Measurements from ENCODE around the gene TSEN2.
"Not testable (repeated sequence)": the region's sequence is repeated elsewhere in the genome, so short reads cannot be mapped to it uniquely, and the experiment has no call there.

TSEN2 gene

DNA sequence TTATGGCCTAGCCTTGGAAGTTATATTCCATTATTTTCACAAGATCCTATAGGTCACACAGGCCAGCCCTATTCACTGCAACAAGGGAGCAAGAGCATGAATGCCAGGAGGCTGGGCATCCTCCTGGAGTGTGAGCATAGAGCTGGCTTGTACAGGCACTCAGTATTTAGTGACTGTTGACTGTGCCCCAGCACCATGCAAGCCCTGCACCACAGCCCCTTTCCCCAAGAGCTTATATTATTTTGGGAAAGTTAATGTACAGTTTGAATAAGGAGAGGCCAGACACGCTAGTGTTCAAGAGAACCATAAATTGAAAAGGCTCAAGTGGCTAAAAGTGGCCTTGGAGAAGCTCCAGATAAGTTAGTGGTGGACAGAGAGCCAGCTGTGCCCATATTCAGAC, 32.3 kb upstream of the TSEN2 start:
- no peak for DNase-seq (ENCODE audit: low spot score)

DNA sequence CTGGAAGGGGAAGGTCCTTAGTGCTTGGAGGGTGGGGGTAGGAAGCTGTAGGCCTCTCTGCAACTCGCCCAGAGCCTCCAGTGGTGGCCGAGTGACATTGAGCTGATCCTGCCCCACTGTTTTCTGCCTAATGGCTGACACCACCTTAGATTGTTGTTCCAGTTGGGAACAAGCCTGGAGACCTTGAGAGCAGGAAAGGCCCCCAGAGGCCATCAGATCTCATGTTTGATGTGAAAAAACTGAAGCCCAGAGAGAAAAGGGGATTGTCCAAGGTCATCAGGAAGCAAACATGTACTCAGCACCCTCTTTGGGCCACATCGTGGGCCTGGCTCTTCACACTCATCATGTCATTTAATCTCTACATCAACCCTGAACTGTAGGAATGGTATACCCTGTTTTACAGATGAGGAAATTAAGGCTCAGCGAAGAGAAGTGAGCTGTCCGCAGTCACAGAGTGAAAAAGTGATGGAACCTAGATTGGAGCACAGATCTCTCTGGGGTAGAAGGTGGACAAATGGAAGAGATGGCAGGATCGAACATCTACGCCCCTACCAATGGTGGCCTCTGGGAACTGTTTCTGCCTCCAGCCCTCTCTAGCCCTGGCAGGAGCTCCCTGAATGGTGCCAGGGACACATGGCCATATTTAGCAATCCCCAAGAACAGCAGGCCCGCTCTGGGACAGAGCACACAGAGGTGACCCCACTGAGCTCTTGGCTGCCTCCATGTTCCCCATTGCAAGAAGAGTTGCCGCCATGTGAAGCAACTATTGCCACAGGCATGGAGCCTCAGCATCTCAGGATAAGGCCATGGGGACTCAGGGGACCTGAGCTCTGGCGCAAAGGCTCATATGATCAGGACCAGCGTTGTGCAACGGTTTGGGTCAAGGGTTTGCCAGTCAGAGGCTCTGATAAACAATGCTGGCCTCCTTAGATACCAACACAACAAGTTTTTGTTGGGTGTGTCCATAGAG, 31.6 kb upstream of the TSEN2 start:
- DNase-seq (ENCODE audit: low spot score): no peak

DNA sequence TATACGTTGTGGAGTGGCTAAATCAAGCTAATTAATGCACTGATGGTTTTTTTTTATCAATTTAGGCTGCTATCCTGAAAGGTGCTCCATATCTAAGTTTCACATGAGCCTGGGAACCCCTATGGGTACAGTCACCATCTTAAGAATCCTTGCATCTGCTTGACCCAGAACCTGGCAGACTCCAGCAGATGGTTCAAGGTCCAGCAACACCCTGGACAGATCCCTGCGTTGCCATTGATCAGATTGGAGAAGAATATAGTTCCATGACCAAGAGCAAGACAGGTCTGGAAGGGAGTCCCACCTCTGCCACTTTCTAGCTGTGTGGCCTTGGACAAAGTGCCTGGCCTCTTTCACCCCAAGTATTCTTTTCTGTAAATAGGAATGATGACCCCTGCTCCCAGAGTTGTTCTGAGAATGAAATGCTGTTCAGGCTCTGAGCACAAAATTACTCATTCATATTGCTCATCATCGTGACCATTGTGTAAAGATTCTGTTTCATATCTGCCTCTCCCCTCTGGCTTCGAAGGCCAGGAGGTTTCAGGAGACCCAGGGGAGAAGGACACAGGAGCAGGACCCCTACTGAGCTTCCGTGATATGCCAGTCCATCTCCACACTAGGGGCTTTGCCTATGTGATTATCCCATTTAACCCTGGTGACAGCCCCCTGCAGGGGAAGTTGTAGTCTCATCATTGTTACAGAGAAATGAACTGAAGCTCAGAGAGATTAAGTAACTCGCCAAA, 30.0 kb upstream of the TSEN2 start:
- no peak for DNase-seq (ENCODE audit: low spot score)

DNA sequence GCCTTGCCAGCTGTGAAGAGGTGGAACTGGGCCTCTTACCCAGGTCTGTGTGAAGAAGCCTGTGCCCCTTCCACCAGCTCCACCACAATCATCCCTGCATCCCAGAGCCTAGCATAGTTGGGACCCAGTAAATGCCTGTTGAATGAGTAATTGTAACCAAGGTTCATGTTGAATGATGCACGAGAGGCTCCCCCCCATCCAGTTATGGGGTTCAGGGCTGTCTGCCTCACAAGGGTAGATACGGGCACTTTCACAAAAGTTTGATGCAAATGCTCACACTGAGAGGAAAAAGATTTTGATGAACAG, 29.5 kb upstream of the TSEN2 start:
- DNase-seq (ENCODE audit: low spot score): no peak

DNA sequence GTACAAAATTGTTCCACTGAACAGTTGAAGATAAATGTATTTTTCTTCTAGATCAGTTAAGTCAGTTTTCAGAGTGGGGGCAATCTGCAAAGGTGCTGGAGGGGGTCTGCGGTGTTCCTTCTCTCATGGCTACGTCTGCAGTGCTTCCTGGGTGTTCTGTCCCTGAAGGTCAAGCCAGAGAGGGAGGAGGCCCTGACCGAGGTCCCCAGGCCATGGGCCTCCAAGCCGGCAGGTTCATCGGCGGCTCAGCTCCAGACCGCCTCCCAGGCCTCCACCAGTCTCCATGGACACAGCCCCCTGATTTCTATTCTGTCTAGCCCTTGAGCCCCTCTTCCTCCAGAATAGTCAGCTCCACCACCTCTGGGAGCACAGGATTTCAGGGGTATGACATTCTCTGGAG, 28.5 kb upstream of the TSEN2 start:
- no peak for DNase-seq (ENCODE audit: low spot score)

DNA sequence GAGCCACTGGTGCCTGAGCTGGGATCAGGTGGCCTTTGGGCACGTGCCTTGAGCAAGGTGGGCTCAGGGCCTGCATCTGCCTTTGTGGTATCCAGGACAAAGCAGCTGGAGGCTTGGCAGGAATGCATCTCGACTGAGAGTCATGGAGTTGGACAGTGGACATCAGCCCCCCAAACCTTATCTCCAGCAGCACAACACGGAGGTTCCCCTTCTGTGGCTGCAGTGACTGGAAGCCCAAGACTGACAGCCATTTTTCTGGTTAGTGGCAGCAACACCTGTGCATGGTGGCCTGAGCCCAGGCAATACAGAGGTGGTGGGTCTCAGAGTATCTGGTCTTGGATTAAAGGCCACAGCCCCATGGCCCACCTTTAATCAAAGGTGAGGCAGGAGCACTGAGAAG, 27.8 kb upstream of the TSEN2 start:
- DNase-seq (ENCODE audit: low spot score): no peak

DNA sequence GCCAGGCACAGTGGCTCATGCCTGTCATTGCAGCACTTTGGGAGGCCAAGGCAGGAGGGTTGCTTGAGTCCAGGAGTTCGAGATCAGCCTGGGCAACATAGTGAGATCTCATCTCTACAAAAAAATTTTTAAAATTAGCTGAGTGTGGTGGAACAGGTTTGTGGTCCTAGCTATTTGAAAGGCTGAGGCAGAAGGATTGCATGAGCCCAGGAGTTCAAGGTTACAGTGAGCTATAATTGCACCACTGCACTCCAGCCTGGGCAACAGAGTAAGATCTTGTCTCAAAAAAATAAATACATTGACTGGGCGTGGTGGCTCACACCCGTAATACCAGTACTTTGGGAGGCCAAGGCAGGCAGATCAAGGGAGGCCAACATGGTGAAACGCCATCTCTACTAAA, 26.9 kb upstream of the TSEN2 start:
- DNase-seq (ENCODE audit: low spot score): not testable (repeated sequence)

DNA sequence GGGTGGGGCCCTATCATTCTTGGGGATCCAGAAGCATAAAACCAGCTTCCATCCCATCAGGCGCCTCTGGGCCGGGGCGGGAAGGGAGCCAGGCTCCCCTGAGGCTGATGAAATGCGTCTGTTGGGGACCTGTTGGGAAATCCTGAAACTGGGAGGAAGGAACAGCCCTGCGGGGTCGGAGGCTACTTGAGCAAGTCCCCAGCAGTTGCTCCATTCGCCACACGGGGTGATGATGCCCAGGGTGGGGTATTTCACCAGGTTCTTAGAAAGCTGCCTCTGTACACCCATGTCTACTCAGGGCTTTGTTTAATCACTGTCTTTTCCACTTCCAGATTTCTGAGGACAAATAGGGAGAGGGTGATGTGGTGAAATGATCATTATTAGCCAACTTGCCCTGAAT, 25.4 kb upstream of the TSEN2 start:
- no peak for DNase-seq (ENCODE audit: low spot score)

DNA sequence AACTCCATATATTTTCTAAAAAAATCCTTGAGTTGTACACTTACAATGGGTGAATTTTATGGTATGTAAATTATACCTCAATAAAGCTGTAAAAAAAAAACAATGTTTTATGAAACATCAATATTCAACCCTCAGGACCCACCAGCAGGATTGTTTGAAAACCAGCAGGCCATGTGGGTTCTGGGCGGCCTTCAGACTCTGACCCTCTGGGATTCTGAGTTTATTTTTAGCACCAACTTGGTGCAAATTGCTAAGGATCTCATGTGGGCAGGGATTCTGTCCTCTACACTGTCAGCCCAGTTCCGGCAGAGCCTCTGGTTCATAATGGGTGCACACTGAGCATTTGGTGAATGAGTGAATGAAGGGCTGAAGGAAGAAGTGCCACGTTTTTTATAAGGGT, 24.2 kb upstream of the TSEN2 start:
- DNase-seq (ENCODE audit: low spot score): no peak

DNA sequence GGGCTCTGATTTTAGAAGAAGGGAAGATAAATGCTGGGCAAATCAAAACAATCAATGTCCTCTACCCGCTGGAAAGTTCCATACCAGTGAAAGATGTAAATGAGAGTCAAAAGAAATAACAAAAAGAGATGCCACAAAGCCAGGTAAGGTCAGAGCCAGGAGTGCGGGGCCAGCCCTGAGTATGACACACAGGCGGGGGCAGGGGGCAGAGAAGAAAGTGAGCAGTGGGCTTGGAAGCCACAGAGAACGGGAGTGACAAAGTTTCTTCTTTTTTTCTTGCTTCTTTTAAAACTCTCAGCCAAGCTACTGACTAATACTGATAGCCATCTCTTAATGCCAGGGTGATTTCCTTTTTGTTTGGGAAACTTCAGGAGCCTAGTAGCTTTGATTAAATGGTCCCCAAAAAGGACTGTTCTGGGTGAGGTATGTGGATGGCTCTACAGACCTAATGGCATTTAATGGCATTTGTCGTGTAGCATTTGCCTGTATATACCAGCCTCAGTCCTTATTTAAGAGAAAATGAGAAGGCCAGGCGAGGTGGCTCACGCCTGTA, 23.1 kb upstream of the TSEN2 start:
- DNase-seq (ENCODE audit: low spot score): no peak

DNA sequence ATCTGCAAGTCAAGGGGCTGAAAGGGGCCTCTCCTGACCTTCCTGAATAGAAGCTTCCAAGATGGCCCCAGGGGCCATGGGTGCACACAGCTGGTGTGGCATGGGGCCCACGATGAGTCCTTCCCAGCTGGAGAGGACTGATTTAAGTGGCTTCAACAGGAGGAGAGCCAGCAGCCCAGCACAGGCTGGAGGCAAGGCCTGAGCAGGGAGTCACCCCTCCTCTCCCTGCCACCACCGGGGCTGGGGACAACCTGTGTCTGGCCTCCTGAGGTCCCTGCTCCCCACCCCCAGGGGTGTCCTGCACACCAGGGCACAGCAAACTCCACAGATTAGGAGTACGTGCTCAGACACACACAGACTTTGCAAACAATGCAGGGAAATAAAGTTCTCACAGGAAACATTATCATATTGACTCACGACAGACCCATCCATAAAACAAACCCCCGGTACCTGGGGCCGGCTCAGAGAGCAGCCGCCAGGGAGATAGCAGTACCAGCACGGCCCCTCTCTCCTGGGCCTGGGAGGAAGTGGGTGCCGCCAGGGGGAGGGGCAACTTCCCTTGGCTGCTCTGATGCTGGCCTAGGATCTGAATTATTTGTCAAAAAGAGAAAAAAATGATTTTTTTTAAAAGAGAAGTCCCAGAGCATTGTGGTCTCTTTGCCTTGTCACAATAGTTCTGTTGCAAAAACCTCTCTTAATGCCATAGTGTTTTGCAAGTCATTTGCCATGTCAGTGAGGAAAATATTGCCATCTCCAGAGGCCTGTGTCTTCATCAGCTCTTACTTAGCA, 21.9 kb upstream of the TSEN2 start:
- DNase-seq (ENCODE audit: low spot score): no peak

DNA sequence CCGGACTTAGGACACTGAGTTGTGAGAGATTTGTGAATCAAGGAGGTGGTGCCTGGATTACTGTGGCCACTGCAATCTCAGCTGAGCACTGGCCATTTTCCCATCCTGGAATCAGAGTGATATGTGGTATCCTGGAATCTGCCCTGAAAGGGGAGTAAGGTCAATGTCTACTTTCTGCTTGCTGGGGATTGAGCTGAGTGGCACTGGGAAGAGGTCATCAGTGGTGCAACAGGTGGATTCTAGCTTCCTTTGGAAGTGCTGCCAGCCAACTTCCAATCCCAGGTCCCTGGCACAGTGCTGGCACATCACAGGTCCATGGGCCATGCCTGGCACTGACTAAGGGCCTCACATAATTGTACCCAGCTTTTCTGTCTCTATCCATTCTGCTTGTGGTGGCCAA, 20.6 kb upstream of the TSEN2 start:
- no peak for DNase-seq (ENCODE audit: low spot score)

DNA sequence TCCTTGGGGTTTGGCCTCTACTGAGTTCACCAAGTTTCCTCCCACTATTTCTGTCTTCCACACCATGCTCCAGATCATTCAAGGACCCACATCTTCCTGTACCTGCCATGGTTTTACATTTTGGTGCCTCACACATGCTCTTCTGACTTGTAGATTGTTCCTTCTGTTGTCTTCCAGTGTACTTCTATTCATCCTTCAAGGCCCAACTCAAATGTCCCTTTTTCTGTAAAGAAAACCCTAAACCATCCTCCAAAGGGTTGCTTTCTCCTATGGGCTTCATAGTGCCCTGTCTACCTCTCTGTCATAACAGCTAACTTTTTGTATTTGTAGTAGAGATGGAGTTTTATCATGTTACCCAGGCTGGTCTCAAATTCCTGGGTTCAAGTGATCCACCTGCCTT, 20.1 kb upstream of the TSEN2 start:
- no peak for DNase-seq (ENCODE audit: low spot score)

DNA sequence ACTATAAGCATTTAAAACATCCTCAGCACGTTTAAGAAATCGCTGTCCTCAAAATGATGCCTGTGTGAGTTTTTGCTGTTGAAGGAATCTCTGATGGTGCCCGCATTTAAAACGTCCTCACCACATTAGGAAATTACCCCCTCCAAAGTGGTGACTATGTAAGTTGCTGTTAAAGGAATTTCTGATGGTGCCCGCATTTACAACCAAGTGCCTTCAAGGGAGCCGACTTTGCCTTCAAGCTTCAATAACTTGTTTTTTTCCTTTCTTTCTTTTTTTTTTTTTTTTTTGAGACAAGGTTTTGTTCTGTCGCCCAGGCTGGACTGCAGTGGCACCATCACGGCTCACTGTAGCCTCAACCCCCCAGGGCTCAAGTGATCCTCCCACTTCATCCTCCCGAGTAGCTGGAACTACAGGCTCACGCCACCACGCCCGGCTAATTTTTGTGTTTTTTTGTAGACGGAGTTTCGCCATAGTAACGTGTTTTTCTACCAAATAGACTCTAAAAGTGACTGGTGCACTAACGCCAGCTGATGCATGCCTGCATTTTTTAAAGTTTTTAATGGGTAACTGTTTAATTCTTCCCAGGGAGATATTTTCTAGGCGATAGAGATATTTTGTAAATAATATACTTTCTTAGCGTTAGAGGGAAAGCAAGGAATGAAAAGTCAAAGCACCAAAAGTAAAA, 19.0 kb upstream of the TSEN2 start:
- DNase-seq (ENCODE audit: low spot score): no peak

DNA sequence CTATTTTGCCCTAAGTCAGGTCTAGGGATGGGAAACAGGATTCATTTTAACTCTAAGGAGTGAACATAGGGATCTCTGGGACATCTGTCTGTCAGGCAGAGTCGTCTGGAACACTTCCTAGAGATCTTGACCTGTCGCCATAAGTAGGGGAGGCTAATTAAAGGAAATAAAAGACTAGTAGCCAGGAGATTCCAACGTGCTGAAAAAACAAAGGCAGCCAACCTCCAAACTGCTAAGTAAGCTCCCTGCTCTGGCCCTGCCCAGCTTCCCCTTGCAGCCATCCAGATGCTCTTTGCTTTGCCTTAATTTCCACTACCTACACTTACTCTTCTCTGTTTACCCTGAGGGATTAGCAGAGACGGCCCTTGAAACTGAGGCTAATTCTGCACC, 18.4 kb upstream of the TSEN2 start:
- no peak for DNase-seq (ENCODE audit: low spot score)

DNA sequence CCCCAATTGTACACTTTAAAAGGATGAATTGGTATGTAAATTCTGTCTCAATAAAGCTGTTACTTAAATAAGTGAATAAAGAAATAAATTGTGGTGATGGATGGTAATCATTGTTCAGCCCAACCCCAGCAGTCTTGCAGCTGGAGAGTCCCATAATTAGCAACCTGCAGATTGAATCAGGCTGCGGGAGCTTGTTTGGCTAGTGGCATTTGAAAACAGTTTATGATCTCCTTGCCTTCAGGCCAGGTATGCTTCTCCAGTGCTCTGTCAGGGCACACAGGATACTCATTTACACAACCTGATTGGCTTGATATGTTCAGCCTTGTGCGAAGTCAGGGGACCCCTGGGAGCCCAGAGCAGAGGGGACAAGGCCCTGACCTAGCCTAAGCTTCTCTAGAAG, 16.5 kb upstream of the TSEN2 start:
- no peak for DNase-seq (ENCODE audit: low spot score)

DNA sequence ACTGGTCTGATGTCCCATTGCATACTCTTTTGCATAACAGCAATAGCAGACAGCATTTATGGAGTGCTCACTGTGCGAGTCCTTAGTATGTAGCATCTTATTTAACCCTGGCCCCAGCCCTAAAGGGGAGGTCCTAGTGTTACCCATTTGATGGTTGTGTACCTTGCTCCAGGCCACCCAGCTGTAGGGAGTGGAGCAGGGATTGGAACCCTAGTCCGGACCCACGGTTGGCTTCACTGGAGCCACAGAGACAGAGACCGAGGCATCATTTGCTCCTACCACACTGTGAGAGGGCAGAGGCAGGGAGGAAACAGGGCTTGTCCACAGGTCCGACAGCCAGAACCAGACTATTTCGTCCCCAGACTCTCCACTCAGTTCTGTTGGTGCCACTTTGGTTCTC, 16.0 kb upstream of the TSEN2 start:
- no peak for DNase-seq (ENCODE audit: low spot score)

DNA sequence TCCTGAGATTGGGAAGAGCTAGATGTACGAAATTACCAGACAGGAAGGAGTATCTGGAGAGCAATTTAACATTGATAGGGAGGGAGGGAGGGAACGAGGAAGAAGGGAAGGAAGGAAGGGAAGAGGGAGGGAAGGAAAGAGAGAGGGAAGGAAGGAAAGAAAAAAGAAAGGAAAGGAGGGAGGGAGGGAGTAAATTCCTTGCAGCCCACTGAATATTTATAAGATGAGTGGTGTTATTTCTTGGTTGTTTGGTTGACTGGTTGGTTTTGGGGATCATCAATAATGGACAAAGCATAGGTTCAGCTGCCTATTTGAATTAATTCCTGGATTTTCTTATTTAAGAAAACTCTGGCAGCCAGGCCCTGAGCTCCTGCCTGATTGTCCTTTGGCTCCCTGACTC, 15.5 kb upstream of the TSEN2 start:
- no peak for DNase-seq (ENCODE audit: low spot score)

DNA sequence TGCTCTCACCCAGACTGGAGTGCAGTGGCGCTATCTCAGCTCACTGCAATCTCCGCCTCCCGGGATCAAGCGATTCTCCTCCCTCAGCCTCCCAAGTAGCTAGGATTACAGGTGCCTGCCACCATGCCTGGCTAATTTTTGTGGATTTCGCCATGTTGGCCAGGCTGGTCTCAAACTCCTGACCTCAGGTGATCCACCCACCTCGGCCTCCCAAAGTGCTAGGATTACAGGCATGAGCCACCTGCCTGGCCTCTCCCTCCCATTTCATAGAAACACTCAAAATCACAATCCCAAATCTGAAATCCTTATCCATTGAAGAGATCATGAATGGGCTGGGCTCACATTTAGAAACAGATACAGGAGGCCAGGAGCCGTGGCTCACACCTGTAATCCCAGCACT, 15.1 kb upstream of the TSEN2 start:
- DNase-seq (ENCODE audit: low spot score): not testable (repeated sequence)

DNA sequence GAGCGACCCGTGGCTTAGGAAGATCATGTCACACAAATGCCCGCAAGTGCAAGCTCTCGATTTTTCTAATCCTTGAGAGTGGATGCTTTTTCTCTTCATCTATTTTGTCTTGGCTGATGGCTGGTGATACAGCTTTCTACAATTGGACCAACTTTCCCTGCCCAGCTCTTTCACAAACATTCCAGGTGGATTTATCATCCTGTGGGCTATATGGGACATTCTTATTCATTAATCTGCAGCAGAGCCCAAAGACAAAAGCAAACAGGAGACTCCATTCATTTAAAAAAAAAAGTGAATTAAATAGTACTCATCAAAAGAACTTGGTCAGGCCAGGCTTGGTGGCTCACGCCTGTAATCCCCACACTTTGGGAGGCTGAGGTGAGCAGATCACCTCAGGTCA, 14.2 kb upstream of the TSEN2 start:
- DNase-seq (ENCODE audit: low spot score): no peak

DNA sequence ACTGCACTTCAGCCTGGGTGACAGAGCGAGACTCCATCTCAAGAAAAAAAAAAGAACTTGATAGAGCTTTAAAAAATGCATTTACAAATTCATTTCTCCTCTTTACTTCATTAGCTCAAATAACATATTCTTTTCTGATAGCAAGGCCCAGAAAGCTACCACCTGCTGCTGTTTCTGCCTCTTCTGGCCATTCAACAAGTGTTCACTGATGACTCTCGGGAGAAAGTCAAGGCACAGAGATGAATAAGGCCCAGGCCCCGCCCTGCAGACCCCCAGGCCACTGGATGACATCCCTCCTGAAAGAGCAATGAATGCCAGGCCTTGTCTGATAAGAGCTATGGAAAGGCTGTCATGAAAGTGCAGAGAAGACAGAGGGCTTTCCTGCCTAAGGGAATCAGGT, 13.6 kb upstream of the TSEN2 start:
- DNase-seq (ENCODE audit: low spot score): no peak

DNA sequence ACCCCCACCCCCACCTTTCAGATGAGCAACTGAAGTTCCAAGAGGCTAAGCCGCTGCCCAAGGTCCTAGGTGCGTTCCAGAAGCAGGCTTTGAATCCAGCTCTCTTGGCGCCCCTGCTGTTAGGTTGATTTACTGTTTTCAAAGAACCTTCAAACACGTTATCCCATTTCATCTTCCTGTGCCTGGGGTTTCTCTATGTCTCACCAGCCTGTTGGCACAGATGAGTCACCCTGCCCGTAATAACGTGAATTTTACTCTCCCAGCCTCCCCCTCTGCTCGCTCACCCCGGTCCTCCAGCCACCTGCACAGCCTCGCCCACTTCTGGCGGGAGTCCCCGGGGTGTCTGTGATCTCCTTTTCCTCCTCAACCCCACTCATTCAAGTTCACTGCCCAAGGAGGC, 13.0 kb upstream of the TSEN2 start:
- no peak for DNase-seq (ENCODE audit: low spot score)

Measured in SK-N-DZ (cell line).